ENCODE measurements around the gene TUB.

The TUB gene

DNA sequence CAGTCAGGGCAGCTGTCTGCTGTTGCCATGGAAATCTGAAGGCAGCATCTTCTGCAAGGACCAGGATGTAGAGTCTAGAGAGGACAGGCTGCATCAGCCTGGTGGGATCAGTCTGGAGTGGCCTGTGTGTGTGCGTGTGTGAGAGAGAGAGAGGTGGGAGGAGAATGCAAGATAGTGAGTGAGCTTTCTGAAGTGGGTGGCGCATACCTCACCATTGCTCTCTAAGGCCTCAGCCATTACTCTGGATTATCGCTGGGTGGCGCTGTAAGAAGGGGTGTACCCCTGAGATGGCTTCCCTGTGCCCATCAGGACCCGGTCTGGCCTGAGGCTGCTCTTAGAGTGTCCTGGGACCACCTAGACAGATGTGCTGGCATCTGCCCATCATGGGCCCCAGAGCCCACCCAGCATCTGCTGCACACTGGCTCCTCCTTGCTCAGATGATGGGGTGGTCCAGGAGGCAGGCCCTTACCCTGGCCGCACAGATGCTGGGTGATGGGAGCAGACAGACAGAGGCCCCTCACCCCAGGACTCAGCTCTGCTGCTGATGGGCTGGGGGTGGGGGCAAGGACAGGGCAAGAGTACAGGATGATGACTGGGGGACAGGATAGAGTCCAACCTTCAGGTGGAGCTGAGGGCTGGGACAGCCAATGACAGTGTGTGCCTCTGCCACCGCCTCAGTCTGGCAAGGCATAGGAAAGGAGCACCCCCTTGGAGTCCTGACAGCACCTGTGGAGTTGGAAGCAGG, 25.7 kb upstream of the TUB start:
- Histone ChIP-seq H3K27ac (no peak overlapping the region), H3K9ac (no peak overlapping the region), H2AFZ (no peak overlapping the region), H3K9me3 (ENCODE audit: control insufficient read depth, low read length) (no peaks in the 10 kb centered on the region), H3K4me3 (ENCODE audit: low read depth, low read length) (no peak overlapping the region), H3K4me2 (ENCODE audit: low read length) (no peak overlapping the region), H3K36me3 (ENCODE audit: control insufficient read depth, insufficient read depth, low read length) (no peaks in the 10 kb centered on the region), H3K4me1 (peaks cover 15% of the 10 kb centered on the region), H3K79me2 (no peaks in the 10 kb centered on the region), H3K27me3 (ENCODE audit: control insufficient read depth, insufficient read depth, low read length) (no peaks in the 10 kb centered on the region)
- no peak for TF ChIP-seq CTCF (IDR thresholded peaks at IDR 0.05)

DNA sequence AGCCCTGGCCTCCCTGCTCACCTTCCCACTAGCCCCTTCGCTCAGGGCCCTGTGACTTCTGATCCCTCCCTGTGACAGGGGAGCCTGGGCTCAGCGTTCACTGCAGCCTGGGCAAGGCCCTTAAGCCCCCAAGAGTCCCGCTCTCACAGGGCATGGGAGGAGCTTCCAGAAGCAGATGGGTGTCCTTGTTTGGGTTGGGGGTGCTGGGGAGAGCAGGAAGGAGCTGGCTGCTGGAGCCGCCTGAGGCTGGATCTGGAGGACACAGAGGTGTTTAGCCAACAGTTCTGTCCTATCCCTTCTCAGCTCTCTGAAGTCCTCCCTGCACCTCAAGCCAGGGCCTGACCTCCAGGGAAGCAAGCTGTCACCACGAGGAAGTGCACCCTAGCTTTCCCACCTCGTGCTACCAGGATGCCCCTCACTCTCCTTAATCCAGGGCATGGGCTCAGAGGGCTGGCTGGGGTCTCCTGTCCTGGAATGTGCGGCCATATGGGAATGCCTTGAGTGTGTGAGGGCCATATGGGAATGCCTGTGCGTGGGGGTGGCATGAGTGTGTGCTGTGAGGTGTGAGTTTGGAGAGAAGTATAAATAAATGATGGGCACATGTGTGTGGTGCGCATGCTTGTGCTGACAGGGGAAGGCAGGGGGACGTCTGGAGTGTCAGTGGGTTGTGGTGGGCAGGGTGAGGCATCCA, 25.0 kb upstream of the TUB start:
- Histone ChIP-seq H3K36me3 (ENCODE audit: control insufficient read depth, insufficient read depth, low read length) (no peaks in the 10 kb centered on the region), H3K4me2 (ENCODE audit: low read length) (no peak overlapping the region), H3K4me1 (peaks cover 22% of the 10 kb centered on the region), H3K27me3 (ENCODE audit: control insufficient read depth, insufficient read depth, low read length) (no peaks in the 10 kb centered on the region), H3K4me3 (ENCODE audit: low read depth, low read length) (no peak overlapping the region), H3K79me2 (peaks cover under 1% of the 10 kb centered on the region), H3K9ac (no peak overlapping the region), H3K27ac (no peak overlapping the region), H3K9me3 (ENCODE audit: control insufficient read depth, low read length) (no peaks in the 10 kb centered on the region), H2AFZ (no peak overlapping the region)
- no peak for TF ChIP-seq CTCF (IDR thresholded peaks at IDR 0.05)

DNA sequence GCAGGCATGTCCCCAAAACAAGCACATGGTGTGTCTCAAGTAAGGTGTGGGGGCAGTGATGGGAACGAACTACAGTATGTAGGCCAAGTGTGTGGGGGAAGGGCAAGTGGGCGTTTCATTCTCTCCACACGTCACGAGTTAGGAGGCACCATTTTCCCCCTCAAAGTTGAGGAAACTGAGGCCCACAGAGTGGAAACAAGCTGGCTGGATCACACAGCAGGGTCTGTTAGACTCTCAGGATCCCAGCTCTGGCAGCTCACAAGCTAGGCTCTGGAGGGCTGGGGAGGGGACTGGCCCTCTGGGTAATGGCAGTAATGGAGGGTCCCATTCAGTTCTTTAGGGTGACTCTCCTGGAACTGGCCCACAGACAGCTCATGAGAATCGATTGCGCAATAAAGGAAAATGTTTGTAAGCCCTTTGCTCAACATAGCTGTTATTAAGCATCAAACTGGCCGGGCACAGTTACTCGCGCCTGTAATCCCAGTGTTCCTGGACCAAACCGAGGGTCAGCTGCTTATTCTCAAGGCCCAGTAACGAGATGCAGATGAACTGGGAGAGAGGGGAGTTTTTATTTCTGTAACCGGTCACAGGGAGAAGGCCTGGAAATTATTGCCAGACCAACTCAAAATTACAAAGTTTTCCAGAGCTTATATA, 24.1 kb upstream of the TUB start:
- Histone ChIP-seq H3K79me2 (peaks cover 2% of the 10 kb centered on the region), H3K9me3 (ENCODE audit: control insufficient read depth, low read length) (no peaks in the 10 kb centered on the region), H3K27ac (peak overlapping the region; percentile 11), H3K27me3 (ENCODE audit: control insufficient read depth, insufficient read depth, low read length) (no peaks in the 10 kb centered on the region), H3K4me3 (ENCODE audit: low read depth, low read length) (no peak overlapping the region), H3K9ac (no peak overlapping the region), H2AFZ (peak overlapping the region; percentile 53), H3K4me1 (peaks cover 29% of the 10 kb centered on the region), H3K4me2 (ENCODE audit: low read length) (no peak overlapping the region), H3K36me3 (ENCODE audit: control insufficient read depth, insufficient read depth, low read length) (no peaks in the 10 kb centered on the region)
- TF ChIP-seq CTCF (IDR thresholded peaks at IDR 0.05) = no peak

GRCh38 chr11:8058216-8058615, 22.8 kb upstream of the TUB start:
- Histone ChIP-seq H2AFZ (no peak overlapping the region), H3K27me3 (ENCODE audit: control insufficient read depth, insufficient read depth, low read length) (no peaks in the 10 kb centered on the region), H3K27ac (no peak overlapping the region), H3K4me3 (ENCODE audit: low read depth, low read length) (no peak overlapping the region), H3K9me3 (ENCODE audit: control insufficient read depth, low read length) (no peaks in the 10 kb centered on the region), H3K9ac (no peak overlapping the region), H3K79me2 (peaks cover 2% of the 10 kb centered on the region), H3K4me2 (ENCODE audit: low read length) (no peak overlapping the region), H3K36me3 (ENCODE audit: control insufficient read depth, insufficient read depth, low read length) (no peaks in the 10 kb centered on the region), H3K4me1 (peaks cover 36% of the 10 kb centered on the region)
- TF ChIP-seq CTCF (IDR thresholded peaks at IDR 0.05) = no peak

Measured in parathyroid adenoma (tissue), 2 donors.